ENCODE data around the gene CYP2C18.
A peak's percentile ranks its signal among the peaks of the same experiment; 100 is the strongest.
"Not testable (repeated sequence)": the region's sequence is repeated elsewhere in the genome, so short reads cannot be mapped to it uniquely, and the experiment has no call there.

The CYP2C18 gene

GRCh38 chr10:94666391-94667102 is 17.0 kb upstream of the CYP2C18 start:
- no peak overlapping the region for H3K27ac ChIP-seq
- no peak for DNase-seq (ENCODE audit: low spot score)
- CTCF ChIA-PET = interaction anchor here (0.7 kb wide), 2 partner anchors 57 to 168 kb away, joined by 3 to 5 read pairs; no protein-coding TSS in a partner anchor
- TF ChIP-seq CTCF (conservative IDR thresholded peaks at IDR 0.05; ENCODE audit: low read depth) = no peak
- POLR2A ChIA-PET (ENCODE audit: low non-redundant PET) = no interaction called here

- TF ChIP-seq CTCF (conservative IDR thresholded peaks at IDR 0.05; ENCODE audit: low read depth) = no peak
- no peak overlapping the region for H3K27ac ChIP-seq
- POLR2A ChIA-PET (ENCODE audit: low non-redundant PET) = interaction anchor here (0.6 kb wide), 1 partner anchor 9 kb away, joined by 4 read pairs; no protein-coding TSS in a partner anchor
- CTCF ChIA-PET = no interaction called here
- DNase-seq (ENCODE audit: low spot score) = no peak
These were observed 9.8 kb upstream of the CYP2C18 start for GRCh38 chr10:94673614-94674321.

- CTCF ChIA-PET = interaction anchor here (0.6 kb wide), 1 partner anchor 1118 kb away, joined by 4 read pairs; no protein-coding TSS in a partner anchor
- TF ChIP-seq CTCF (conservative IDR thresholded peaks at IDR 0.05; ENCODE audit: low read depth) = no peak
These were observed 7.0 kb upstream of the CYP2C18 start for GRCh38 chr10:94676496-94676895.

GRCh38 chr10:94677691-94678090 is 5.8 kb upstream of the CYP2C18 start:
- DNase-seq (ENCODE audit: low spot score) = peak; percentile 13
- ChIA-PET CTCF (interaction anchor here (0.7 kb wide), 1 partner anchor 611 kb away, joined by 8 read pairs; no protein-coding TSS in a partner anchor), POLR2A (ENCODE audit: low non-redundant PET) (no interaction called here)
- H3K27ac ChIP-seq = no peak overlapping the region
- TF ChIP-seq CTCF (conservative IDR thresholded peaks at IDR 0.05; ENCODE audit: low read depth) = no peak

More at GRCh38 chr10:94676496-94676895, 7.0 kb upstream of the CYP2C18 start:
- no peak overlapping the region for H3K27ac ChIP-seq
- POLR2A ChIA-PET (ENCODE audit: low non-redundant PET) = no interaction called here
- no peak for DNase-seq (ENCODE audit: low spot score)

GRCh38 chr10:94678475-94678874 is 5.1 kb upstream of the CYP2C18 start:
- TF ChIP-seq CTCF (conservative IDR thresholded peaks at IDR 0.05; ENCODE audit: low read depth) = no peak
- ChIA-PET CTCF (no interaction called here), POLR2A (ENCODE audit: low non-redundant PET) (no interaction called here)
- no peak for DNase-seq (ENCODE audit: low spot score)
- no peak overlapping the region for H3K27ac ChIP-seq

- ChIA-PET POLR2A (ENCODE audit: low non-redundant PET) (interaction anchor here (0.6 kb wide), 1 partner anchor 373 kb away, joined by 5 read pairs; no protein-coding TSS in a partner anchor), CTCF (interaction anchor here (0.5 to 0.6 kb wide), 2 partner anchors 37 to 50 kb away, joined by 3 to 4 read pairs; no protein-coding TSS in a partner anchor)
- DNase-seq (ENCODE audit: low spot score) = peak; percentile 19
- no peak for TF ChIP-seq CTCF (conservative IDR thresholded peaks at IDR 0.05; ENCODE audit: low read depth)
- H3K27ac ChIP-seq = no peak overlapping the region
These were observed 3.0 kb upstream of the CYP2C18 start for GRCh38 chr10:94680544-94680943.

- POLR2A ChIA-PET (ENCODE audit: low non-redundant PET) = interaction anchor here (0.6 kb wide), 1 partner anchor 9 kb away, joined by 4 read pairs; no protein-coding TSS in a partner anchor
- DNase-seq (ENCODE audit: low spot score); H3K27ac ChIP-seq; CTCF ChIA-PET: not testable (repeated sequence)
These were observed 893 bp upstream of the CYP2C18 start for GRCh38 chr10:94682636-94683035.

Data from RWPE1 (cell line).